Measurements from ENCODE around the gene SCN4B.
"Not testable (repeated sequence)": the region's sequence is repeated elsewhere in the genome, so short reads cannot be mapped to it uniquely, and the experiment has no call there.

The SCN4B gene, protein sequence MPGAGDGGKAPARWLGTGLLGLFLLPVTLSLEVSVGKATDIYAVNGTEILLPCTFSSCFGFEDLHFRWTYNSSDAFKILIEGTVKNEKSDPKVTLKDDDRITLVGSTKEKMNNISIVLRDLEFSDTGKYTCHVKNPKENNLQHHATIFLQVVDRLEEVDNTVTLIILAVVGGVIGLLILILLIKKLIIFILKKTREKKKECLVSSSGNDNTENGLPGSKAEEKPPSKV

DNA sequence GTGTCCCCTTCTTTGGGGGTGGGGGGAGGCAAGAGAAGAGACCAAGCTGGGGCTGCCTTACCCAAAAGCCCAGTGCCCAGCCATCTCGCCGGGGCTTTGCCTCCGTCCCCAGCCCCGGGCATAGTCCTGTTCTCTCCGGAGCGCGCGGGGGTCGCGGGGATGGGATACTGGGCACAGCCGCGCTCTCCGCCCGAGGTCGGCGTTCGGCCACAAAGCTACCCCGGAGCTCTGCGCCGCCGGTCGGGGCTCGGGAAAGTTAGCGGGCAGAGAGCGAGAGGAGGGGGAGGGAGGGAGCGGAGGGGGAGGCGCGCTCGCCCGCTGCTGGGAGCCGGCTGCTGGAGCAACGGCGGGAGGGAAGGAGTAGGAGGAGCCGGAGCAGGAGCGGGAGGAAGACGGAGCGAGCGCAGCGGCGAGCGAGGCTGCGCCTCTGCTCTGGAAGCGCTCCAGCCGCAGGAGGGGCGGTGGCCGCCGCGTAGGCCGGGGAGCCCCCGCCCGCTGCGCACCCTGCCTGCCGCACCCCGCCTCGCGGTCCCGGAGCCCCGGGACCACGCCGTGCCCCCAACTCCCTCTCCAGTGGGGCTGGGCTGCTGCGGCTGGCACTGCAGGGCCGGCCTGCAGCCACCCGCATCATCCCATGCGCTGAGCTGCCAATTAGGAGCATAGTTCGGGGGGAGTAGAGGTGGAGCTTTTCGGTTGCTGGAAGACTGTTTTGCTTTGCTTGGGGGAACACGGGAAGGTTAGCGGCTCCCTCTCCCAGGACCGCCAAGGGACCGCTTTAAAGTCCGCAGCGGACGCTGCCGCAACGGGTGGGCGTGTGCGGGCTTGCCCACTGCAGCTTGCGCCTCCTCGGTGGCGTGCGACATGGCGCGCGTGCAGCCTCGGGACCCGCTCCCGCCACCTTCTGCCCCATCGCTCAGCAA lies at the start of gene SCN4B:
SCN4B (minus strand) TSS at position 272 of the 920 bp plus-strand sequence; CDS start at position 122, 150 bp downstream.
- no peak for DNase-seq

DNA sequence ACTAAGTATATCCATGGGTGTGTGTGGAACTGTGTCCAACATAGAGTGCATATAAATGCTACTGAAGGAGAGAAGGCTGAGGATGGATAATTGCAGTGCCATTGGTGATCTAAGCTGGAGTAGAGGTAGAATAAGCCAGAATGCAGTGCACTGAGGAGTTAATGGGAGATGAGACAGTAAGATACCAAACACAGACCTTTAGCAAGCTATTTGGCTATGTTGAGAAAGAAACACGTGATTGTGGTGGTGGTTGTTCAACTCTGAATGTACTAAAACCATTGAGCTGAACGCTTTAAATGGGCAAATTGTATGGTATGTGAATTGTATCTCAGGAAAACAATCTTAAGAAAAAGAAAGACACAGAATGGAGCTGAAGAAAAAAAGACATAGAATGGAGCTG lies 49.3 kb upstream of the SCN4B start:
- no peak for DNase-seq

DNA sequence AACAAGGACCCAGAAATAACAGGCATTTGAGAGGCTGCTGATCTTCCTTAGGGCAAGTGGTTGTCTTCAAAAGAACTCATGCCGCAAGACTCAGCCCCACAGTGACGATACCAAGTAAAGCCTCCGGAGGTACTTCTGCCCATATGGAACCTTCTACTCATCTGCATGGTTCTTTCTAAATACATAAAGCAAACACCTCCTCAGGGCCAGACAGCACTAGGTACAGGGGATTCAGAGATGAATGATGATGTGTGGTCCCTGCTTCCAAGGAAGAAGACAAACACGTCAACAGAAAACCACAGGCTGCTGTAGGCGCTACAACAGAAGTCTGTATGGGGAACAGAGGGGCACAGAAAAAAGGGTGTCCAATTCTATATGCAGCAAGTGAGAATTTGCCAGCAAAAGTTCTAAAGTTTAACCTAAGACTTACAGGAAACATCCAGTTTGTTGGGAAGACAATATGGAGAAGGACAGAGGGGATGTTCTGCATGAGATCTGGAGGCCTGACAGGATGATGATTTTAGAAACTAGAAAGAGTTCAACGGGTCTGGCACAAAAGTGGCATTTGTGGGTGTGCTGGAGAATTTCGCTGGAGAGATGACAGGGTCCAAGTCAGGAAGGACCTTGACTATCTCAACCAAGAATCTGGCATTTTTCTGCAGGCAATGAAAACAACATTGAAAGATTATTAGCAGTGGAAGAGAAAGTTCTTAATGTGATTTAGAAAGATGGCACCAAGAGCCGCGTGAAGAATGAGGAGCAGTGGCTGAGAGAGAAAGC lies 48.5 kb upstream of the SCN4B start:
- peak; percentile 35 for DNase-seq

DNA sequence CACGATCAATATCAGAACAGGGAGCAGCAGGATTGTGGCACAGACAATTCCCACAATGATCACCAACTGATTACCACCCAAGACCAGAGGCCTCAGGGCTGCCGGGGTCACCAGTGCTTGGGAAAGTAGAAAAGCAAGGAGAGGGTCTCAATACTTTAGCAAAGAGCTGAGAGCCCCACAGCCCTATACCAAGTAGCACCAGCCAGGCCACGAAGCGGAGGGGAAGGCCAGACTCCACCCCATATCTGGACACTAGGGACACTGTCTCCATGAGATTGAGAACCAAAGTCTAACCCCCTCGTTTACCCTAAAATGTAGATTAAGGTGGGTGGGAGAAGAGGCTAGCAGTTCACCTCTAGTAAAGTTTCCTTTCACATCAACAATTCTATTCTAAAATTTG lies 47.9 kb upstream of the SCN4B start:
- DNase-seq, result no peak

DNA sequence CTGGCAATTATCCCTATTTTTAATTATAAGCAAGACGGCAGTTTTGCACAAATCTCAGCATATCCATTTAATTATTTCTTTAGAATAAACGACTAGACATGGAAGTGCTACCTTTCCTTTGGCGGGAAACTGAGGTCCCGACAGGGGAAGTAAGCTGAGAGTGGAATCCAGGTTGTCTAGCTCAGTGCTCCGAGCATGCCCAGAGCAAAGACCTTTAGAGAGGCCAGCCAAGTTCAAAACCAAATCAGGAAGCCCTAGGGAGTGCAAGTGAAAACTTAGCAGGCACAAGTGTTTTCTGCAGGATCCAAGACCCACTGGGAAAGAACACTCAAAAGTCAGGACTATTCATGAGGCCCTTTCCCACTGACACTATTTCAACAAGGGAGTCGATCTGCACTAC lies 46.5 kb upstream of the SCN4B start:
- no peak for DNase-seq

DNA sequence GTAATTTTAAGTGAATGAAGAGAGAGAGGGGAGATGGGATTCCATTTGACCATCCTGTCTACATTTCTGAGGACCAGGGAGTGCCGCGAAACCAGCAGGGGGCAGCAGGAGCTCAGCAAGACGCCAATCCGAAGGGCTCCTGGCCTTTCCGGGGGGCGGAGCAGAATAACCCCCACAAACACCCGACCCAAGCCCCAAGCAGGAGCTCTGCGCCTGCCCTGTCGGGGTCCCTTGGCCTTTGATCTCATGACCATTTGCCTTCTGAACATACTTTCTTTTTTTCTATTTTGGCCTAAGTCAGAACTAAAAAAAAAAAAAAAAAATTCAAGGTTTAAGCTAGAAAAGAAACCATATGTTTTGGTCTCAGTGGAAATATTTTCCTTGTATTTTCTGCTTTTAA lies 45.7 kb upstream of the SCN4B start:
- DNase-seq, result peak; percentile 82

DNA sequence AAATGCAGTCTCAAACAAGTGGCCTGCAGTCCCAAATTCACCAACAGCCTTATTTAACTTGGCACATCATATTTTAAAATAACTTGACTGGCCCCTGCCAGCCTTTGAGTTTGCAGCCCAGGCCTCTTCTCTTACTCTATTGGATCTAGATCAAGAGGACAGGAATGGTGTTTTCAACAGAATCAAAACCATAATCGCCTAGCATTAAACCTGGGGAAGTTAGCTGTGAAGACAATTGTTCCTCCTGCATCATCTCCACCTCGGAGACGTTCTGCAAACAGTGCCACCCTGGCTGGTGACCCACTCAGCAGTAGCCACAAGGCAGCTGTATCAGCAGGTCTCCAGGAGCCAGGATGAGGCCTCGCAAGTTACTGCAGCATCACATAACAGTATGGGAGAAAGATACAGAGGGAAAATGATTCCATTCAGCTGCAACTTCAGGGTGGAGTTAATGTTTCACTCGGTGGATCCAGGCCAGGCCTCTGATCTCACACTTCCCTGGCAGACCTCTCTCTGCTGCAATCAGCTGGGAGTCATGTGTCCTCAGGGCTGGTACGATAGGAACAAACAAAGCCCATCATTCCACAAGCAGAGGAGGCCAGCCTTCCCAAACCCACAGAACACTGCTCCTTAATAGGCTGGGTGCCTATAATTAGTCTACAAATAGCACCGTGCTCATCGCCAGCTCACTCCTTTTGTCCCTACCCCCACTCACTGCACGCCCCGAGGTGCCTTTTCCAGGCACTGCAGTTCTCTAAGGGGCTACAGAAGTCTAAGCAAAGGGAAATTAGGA lies 42.4 kb upstream of the SCN4B start:
- no peak for DNase-seq

DNA sequence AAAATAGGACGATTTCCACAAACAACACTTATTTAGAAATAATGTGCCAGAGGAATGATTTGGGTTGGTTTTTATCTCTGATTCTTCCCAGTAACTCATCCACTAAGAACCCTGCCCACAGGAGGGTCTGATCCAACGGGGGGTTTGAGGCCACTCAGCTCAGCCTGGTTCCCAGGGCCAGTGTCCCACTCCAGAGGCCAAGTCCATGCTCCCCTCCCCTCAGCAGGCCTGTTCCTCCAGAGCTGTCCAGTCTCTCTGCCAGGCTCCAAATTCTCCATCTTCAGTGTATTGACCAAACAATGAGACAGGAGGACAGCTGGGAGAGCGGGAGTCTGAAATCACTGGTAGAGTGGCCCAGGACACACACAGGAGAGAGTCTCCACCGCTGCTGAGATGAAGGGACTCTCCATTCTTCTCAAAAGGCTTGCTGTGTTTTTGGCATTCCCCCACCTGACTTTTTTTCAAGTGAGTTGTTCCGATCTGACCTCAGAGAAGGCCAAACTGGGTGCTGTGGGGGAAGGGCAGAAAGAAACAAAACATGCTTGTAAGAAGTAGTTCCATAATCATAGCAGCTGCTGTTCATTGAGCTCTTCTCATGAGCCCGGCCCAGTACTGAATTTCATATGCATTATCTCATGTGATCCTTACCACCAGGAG lies 41.4 kb upstream of the SCN4B start:
- DNase-seq, result no peak

DNA sequence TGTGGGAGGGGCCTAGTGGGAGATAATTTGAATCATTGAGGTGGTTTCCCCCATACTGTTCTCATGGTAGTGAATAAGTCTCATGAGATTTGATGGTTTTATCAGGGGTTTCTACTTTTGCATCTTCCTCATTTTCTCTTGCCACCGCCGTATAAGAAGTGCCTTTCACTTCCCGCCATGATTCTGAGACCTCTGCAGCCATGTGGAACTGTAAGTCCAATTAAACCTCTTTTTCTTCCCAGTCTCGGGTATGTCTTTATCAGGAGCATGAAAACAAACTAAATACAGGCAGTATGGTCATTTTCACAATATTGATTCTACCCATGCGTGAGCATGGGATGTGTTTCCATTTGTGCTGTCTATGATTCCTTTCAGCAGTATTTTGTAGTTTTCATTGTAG lies 40.2 kb upstream of the SCN4B start:
- not testable (repeated sequence) for DNase-seq

DNA sequence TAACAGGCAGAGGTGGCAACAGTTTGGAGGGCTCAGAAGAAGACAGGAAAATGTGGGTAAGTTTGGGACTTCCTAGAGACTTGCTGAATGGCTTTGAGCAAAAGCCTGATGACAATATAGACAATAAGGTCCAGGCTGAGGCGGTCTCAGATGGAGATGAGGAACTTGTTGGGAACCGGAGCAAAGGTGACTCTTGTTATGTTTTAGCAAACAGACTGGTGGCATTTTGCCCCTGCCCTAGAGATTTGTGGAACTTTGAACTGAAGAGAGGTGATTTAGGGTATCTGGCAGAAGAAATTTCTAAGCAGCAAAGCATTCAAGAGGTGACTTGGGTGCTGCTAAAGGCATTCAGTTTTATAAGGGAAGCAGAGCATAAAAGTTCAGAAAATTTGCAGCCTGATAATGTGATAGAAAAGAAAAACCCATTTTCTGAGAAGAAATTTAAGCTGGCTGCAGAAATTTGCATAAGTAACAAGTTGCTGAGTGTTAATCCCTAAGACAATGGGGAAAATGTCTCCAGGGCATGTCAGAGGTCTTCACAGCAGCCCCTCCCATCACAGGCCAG lies 38.4 kb upstream of the SCN4B start:
- DNase-seq, result not testable (repeated sequence)

DNA sequence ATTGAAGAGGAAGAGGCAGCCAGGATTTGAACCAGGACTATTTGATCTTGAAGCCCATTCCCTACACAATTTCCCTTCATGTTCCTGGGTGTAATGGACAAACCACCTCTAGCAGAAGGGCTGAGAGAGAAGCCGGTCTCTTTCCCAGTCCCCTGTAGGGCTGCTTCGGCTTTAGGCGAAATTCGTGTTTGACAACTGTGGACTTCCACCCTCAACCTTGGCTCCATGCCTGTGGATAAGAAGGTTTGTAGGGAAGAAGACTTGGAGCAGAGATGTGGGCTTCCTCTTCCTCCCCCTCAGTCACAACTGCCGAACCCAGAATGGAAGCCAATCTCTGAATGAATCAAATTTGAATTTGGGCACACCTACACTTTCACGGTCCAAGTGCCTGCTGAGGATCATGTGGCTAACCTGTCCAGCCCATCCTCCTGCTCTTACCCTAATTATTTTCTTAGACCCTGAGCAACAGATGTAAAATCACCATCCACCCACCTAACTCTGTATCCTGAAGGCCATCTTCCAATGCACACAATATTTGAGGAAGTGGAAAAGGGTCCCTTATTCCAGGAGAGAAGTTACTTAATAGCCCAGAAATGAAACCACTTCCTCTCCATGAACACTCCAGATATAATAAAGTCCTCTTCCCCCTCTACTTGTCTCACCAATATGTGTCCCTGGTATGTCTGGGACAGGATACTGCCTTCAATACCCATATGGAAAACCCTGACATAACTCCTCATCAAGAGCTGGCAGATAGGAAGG lies 33.9 kb upstream of the SCN4B start:
- DNase-seq, result no peak

DNA sequence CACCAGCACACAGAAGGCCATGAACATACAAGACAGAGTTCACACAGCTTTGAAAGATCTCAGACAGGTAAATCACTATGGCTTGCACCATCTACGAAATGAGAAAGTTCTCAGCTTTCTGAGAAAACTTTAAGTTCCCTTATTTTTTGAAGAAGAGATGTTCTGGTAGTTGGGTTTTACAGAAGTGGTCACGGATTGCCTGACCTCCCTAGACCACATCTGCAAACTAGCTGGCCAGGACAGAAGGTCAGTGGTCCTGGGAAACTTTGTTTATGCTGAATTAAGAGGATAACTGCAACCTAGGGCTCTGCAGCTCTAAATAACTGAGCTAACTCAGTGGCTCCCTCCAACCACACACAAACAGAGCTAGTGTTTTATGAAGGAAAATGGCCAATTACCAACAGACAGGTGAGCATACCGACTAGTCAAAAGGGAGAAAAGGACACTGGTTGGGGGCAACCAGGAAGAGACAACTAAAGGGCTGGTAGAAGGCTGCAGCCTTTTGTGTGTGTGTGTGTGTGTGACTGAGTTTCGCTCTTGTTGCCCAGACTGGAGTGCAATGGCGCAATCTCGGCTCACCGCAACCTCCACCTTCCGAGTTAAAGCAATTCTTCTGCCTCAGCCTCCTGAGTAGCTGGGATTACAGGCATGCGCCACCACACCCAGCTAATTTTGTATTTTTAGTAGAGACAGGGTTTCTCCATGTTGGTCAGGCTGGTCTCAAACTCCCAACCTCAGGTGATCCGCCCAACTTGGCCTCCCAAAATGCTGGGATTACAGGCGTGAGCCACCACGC lies 32.4 kb upstream of the SCN4B start:
- no peak for DNase-seq

DNA sequence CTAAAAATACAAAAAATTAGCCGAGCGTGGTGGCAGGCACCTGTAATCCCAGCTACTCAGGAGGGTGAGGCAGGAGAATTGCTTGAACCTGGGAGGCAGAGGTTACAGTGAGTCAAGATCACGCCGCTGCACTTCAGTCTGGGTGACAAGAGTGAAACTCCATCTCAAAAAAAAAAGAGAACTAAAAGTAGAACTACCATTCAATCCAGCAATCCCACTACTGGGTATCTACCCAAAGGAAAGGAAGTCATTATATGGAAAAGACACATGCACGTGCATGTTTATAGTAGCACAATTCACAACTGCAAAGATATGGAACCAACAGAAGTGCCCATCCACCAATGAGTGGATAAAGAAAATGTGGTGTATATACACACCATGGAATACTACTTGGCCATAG lies 31.1 kb upstream of the SCN4B start:
- DNase-seq, result not testable (repeated sequence)

DNA sequence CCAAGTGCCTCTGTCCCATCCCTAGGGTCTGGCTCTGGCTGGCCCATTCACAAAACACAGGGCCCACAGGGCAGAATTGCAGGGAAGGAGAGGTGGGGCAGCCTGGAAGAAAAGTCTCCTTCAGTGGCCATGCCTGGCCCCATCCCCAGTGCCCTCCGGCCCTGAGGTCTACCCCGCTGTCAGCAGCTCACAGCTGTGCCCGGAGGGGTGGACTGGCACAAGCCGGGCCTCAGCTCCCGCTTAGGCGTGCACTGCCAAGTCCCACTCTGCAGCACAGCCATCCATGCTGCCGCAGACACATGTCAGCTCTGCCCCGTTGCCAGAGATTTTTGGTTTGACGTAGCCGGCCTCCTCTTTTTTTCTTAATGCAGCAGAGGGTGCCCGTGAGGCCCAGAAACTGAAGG lies 27.7 kb upstream of the SCN4B start:
- no peak for DNase-seq

DNA sequence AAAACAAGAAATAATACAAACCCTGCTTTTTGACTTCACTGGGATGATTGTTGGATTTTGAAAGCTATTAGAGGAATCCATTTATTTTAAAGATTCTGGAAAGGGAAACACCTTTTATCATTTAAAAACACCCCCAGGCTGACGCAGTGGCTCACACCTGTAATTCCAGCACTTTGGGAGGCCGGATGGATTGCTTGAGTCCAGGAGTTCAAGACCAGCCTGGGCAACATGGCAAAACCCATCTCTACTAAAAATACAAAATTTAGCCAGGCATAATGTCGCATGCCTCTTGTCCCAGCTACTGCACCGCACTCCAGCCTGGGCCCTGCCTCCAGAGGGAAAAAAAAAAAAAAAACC lies 24.1 kb upstream of the SCN4B start:
- DNase-seq, result no peak

DNA sequence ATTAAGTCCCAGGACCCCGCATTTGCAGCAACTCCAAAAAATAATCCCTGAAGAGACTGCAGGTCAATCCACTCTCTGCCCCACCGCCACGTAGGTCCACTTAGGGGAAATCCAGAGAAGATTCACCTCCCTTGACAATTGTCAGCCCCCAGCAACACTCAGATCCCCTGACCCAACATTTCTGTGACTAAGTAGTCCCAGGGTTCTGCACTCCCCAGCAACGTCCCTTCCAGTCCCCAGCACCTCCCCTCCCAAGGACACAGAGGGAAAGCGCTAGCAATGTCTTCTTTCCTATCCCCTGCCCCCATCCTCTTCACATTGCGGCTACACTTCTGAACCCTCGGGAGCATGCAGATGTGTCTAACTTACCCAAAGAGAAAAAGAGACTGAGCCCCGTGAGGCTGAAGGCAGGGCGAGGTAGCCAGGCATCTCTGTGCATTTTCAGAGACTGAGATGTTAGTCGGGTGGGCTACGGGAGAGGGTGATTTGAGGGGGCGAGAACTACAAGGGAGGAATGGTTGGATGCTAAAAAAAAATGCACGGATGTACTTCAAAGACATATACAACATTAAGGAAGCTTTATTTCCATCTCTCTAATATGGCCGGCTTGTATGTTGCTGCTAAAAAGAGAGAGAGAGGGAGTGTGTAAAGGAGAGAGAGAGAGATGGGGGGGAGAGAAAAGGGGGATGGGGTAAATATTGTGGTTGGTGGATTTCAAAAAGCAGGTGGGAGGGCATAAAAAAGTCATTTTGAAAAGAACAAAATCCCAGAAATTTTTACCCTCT lies 23.6 kb upstream of the SCN4B start, which contains the start of gene SCN2B:
SCN2B (minus strand) TSS at position 647 of the 785 bp plus-strand sequence; CDS start at position 439, 208 bp downstream.
- no peak for DNase-seq

DNA sequence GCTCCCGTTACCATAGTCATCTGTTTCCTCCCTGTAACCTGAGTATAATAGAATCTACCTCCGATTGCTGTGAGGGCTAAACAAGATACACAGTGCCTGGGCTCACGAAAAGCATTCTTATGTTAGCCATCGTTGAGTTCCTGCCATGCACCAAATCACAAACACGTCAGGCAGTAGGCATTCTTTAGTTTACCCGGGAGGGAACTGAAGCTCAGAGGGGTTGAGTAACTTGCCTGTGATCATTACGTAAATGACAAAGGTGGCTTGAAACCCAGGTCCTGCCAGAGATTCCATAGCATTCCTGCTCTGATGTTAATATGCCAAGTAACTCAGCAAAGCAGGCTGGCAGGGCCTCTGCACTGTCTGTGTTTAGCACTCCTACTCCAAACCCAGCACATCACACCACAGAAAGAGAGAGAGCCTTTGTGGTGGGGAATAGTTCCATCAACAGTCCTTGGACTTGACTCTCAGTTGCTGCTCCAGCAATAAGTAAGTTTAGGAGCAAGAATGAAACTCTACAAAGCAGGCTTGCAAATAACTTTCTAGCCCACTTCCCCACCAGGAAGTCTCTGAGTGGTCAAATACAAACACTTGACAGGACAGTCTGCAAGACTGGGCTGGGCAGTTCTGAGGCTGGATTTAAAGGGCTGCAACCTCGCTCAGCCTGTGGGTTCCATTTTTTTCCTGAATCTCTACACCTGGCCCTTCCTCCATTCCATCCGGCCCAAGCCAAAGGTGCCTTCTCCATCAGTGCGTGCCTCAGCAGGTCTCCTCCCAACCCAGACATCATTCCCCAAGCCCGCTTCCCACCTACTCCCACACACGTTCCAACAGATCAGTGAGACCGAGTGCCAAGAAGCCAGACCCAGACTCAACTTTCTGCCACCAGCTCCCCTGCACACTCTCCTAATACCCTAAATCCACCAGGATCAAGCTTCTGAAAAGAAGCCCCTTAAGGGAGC lies 22.7 kb upstream of the SCN4B start:
- no peak for DNase-seq

DNA sequence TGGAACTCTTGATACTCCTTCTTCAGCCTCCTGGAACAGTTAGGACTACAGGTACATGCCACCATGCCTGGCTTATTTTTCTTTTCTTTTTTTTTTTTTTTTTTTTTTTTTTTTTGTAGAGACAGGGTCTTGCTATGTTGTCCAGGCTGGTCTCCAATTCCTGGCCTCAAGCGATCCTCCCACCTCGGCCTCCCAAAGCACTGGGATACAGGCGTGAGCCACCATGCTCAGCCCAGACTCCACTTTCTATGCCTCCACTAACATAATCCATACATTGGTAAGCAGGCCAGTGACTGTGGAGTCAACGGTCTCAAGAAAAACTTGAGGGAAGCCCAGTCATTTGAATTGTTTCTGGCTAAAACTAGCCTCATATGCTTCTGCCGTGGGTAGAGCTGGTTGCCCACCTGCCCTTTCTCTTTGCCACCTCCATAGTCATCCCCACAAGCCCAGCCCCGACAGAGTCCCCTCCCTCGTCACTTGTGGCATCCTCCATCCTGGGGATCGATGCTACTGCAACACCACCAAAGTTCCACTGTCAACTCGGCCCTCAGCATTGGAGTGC lies 21.5 kb upstream of the SCN4B start:
- DNase-seq, result no peak

All from activated T-cell treated with anti-CD3 and anti-CD28 coated beads for 4 hours (primary cell).